Nephron (organoid): ENCODE data around the gene HNRNPA0.

Experiments
- H3K27ac Mint-ChIP-seq, 3 experiments: 2 replicates each; pipeline ENCODE4 v1.8.0; 2020; ENCODE audit warnings: mixed read lengths in 3 of 3, mild to moderate bottlenecking in 2 of 3, moderate library complexity in 1 of 3
- H3K27me3 Mint-ChIP-seq: 2 replicates; pipeline ENCODE4 v1.8.0; 2021; ENCODE audit warnings: low read depth, mild to moderate bottlenecking, moderate library complexity, mixed read lengths
- H3K36me3 Mint-ChIP-seq: 2 replicates; pipeline ENCODE4 v1.8.0; 2020; ENCODE audit warnings: low read depth, mixed read lengths
- H3K4me1 Mint-ChIP-seq: 2 replicates; pipeline ENCODE4 v1.8.0; 2020; ENCODE audit warnings: mixed read lengths
- H3K4me3 Mint-ChIP-seq, 3 experiments: 2 replicates each; pipeline ENCODE4 v1.8.0; 2020; ENCODE audit warnings: mild to moderate bottlenecking in 3 of 3, mixed read lengths in 3 of 3, moderate library complexity in 2 of 3
- H3K9me3 Mint-ChIP-seq: 2 replicates; pipeline ENCODE4 v1.8.0; 2020; ENCODE audit warnings: mixed read lengths
- CTCF ChIP-seq, 3 experiments: fragments of 200-600 bp; sonication (generic); IDR thresholded peaks; one replicate each; pipeline ENCODE4 v1.5.0; 2021; ENCODE audit warnings: antibody characterized with exemption in 3 of 3; ENCODE audit not compliant: unreplicated experiment in 3 of 3

Gene HNRNPA0

GRCh38 chr5:137751869-137752491 is 2.2 kb downstream of the HNRNPA0 start:
- Mint-ChIP-seq H3K27me3 (no peaks in the 10 kb centered on the region), H3K4me3 (peak overlapping the region; percentile 96 to 99 (median 96)), H3K4me1 (peaks cover 19% of the 10 kb centered on the region), H3K36me3 (peaks cover 31% of the 10 kb centered on the region), H3K9me3 (no peaks in the 10 kb centered on the region), H3K27ac (peak overlapping the region; percentile 23 to 100 (median 100))
- TF ChIP-seq CTCF (IDR thresholded peaks at IDR 0.05; ENCODE audit: unreplicated experiment in 3 of 3) = peak; percentile 71 to 80 (median 76)

- Mint-ChIP-seq H3K36me3 (peaks cover 31% of the 10 kb centered on the region), H3K4me1 (peaks cover 19% of the 10 kb centered on the region), H3K27me3 (no peaks in the 10 kb centered on the region), H3K27ac (no peak overlapping the region), H3K9me3 (no peaks in the 10 kb centered on the region), H3K4me3 (peak overlapping the region; percentile 73 to 96 (median 75))
- no peak for TF ChIP-seq CTCF (IDR thresholded peaks at IDR 0.05; ENCODE audit: unreplicated experiment in 3 of 3)
Measured at GRCh38 chr5:137750436-137750835, 3.7 kb downstream of the HNRNPA0 start.

DNA sequence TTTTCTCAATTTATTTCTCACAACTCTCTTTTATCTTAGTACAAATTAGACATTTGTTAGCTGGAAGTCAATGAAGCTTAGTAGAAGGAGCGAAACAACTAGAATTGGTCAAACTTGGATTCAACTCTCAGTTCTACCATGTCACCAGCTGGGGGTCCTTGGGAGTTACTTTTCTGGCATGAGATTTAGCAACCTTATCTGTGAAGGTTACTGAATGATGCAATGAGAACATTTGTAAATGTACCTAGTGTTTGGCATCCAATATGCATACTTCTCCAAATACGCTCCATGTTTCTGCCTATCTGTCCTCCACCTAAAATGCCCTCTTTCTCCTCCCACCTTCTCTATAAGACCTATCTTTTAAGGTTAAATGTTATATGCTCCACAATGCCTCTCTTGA is 6.3 kb downstream of the HNRNPA0 start:
- H3K27ac Mint-ChIP-seq = no peak overlapping the region
- no peaks in the 10 kb centered on the region for H3K27me3 Mint-ChIP-seq
- peaks cover 27% of the 10 kb centered on the region for H3K36me3 Mint-ChIP-seq
- H3K9me3 Mint-ChIP-seq = no peaks in the 10 kb centered on the region
- H3K4me1 Mint-ChIP-seq = peaks cover 19% of the 10 kb centered on the region
- no peak overlapping the region for H3K4me3 Mint-ChIP-seq
- no peak for TF ChIP-seq CTCF (IDR thresholded peaks at IDR 0.05; ENCODE audit: unreplicated experiment in 3 of 3)

- TF ChIP-seq CTCF (IDR thresholded peaks at IDR 0.05; ENCODE audit: unreplicated experiment in 3 of 3) = peak; percentile 54 to 69 (median 66)
- H3K27ac Mint-ChIP-seq = no peak overlapping the region
- H3K4me1 Mint-ChIP-seq = no peaks in the 10 kb centered on the region
- H3K27me3 Mint-ChIP-seq = no peaks in the 10 kb centered on the region
- no peak overlapping the region for H3K4me3 Mint-ChIP-seq
- no peaks in the 10 kb centered on the region for H3K36me3 Mint-ChIP-seq
- no peaks in the 10 kb centered on the region for H3K9me3 Mint-ChIP-seq
Measured at GRCh38 chr5:137743031-137743640, 11.0 kb downstream of the HNRNPA0 start.

GRCh38 chr5:137741718-137742117 is 12.4 kb downstream of the HNRNPA0 start:
- Mint-ChIP-seq H3K4me1 (no peaks in the 10 kb centered on the region), H3K27me3 (no peaks in the 10 kb centered on the region), H3K9me3 (peaks cover 5% of the 10 kb centered on the region), H3K4me3 (no peak overlapping the region), H3K27ac (no peak overlapping the region), H3K36me3 (no peaks in the 10 kb centered on the region)
- TF ChIP-seq CTCF (IDR thresholded peaks at IDR 0.05; ENCODE audit: unreplicated experiment in 3 of 3) = no peak

- Mint-ChIP-seq H3K27ac (no peak overlapping the region), H3K9me3 (peaks cover 5% of the 10 kb centered on the region), H3K27me3 (no peaks in the 10 kb centered on the region), H3K4me3 (no peak overlapping the region), H3K4me1 (no peaks in the 10 kb centered on the region), H3K36me3 (no peaks in the 10 kb centered on the region)
- no peak for TF ChIP-seq CTCF (IDR thresholded peaks at IDR 0.05; ENCODE audit: unreplicated experiment in 3 of 3)
Measured at GRCh38 chr5:137739737-137740136, 14.4 kb downstream of the HNRNPA0 start.
